NCI-H82 (cell line): ENCODE results near the gene PPP1R37.
A peak's percentile ranks its signal among the peaks of the same experiment; 100 is the strongest.

Experiments used
- DNase-seq: peaks from one replicate; lab custom pipeline; 2025; lab: John Stamatoyannopoulos, UW

Gene PPP1R37, protein sequence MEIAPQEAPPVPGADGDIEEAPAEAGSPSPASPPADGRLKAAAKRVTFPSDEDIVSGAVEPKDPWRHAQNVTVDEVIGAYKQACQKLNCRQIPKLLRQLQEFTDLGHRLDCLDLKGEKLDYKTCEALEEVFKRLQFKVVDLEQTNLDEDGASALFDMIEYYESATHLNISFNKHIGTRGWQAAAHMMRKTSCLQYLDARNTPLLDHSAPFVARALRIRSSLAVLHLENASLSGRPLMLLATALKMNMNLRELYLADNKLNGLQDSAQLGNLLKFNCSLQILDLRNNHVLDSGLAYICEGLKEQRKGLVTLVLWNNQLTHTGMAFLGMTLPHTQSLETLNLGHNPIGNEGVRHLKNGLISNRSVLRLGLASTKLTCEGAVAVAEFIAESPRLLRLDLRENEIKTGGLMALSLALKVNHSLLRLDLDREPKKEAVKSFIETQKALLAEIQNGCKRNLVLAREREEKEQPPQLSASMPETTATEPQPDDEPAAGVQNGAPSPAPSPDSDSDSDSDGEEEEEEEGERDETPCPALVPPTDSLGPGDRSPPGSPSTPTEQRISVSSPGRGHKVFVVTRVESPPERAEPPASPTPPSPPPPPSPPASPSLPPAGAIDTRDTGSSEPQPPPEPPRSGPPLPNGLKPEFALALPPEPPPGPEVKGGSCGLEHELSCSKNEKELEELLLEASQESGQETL

GRCh38 chr19:45092747-45093678 is at the start of gene PPP1R37:
TSS of gene PPP1R37 (plus strand) at chr19:45093179. CDS start at chr19:45093326, 147 bp downstream.
- DNase-seq, result peak; percentile 99

DNA sequence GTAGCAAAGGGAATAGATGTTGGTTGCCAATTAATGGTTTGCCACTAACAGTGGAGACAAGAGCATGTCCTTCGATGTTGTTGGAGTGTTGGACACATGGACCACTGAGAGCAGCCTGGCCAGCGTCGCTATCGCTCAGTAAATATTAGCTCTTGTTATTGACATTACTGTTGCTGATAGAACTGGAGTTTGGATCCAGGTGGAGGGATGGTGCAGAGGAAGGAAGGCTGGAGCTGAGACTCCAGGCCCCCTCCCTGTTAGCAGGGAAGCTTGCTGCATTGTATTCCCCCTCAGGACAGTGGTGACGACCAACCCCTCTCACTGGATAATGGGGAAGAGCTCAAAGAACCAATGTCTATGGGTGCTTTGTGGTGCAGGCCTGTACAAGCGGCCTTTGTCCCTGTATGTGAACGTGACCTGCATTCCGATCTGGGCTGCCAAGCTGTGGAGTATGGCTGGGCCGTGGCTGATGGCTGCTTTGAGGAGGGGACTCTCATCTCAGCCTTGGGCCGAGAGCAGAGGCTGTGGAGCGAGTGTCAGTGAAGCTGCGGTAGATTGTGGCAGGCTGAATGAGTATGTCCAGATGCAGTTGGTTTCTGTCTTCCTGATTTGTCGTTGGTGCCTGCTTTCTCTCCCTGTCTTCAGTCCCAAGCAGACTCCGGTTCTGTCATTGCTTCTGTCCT is 47.2 kb upstream of the PPP1R37 start:
- no peak for DNase-seq

DNA sequence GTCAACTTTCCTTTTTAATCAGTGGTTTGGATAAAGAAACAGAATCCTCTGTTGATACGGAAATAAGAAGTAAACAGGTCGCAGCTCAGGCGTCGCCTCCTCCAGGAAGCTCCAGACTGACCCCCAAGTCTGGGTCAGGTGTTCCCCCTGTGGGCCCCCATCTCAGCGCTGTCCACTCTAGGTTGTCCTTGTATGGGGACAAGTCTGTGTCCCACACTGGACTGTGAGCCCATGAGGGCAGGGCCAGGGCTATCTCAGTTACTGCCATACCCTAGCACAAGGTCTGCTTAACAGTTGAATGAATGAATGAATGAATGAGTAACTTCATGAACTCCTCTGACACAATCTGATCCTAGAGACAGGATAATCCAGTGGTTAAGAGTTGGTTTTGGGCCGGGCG is 46.6 kb upstream of the PPP1R37 start:
- DNase-seq, result no peak

- no peak for DNase-seq
Measured at GRCh38 chr19:45047188-45047797, 45.7 kb upstream of the PPP1R37 start.

DNA sequence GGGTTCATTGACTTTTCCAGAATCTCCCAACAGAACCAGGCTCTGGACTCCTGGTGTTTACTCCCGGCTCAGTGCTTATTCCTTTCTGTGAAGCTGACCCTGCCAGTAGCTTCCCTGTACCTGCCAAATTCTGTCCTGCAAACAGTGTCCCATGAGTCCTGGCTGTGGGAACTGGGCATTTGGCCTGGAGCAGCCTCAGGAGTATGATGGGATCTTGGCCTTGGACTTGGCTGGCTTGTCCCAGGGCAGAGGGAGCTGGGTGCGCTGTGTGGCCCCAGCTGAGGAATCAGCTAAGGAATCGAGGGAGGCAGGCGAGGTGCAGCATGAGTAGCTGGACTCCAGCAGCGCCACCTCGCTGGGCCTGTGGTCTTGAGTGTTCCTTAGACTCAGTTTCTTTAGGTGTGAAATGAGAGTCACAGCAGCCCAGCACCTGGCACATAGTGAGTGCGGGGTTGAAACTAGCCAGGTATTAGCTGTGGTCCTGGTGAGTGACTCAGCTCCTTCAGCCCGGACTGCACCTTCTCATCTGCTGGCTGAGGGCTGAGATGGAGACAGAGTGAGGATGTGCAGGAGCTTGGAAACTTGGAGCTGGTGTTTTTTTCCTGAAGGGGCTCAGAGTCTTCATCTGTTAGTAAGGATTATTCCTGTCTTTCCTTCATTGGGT is 43.8 kb upstream of the PPP1R37 start:
- DNase-seq, result no peak

DNA sequence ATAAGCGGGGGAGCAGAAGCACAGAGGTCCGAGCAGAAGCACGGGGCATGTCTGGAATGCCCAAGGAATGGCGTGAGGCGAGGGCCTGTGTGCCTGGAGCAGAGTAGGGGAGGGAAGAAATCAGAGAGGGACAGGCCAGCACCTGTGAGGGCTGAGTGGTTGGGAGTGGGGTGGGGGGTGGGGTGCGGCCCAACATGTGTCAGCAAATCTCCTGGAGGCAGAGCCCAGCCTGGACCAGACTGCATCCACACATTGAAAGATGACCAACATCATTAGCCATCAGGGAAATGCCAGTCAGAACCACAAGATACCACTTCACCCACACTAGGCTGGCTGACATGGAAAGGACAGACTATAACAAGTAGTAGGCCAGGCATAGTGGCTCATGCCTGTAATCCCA is 42.9 kb upstream of the PPP1R37 start:
- no peak for DNase-seq

GRCh38 chr19:45051929-45052579 is 40.9 kb upstream of the PPP1R37 start:
- DNase-seq, result no peak

DNA sequence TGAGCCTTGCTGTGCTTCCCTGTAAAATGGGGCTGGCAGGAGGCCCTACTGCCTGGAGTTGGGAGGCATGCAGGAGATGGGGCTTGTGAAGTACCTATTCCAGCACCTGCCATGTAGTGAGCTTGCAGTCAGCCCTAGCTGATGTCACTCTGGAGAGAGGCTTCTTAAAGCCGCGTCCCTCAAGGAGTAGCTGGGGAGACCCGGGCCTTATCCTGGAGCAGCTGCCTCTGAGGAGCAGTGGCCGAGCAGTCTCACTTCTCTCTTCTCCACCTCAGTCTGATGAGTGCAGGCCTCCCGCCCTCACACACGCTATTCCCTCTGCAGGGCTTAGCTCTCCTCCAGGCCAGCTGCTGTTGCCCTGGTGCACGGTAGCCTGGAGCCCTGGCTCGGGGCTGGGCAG is 36.1 kb upstream of the PPP1R37 start:
- no peak for DNase-seq

- DNase-seq, result no peak
Measured at GRCh38 chr19:45057444-45057843, 35.5 kb upstream of the PPP1R37 start.

DNA sequence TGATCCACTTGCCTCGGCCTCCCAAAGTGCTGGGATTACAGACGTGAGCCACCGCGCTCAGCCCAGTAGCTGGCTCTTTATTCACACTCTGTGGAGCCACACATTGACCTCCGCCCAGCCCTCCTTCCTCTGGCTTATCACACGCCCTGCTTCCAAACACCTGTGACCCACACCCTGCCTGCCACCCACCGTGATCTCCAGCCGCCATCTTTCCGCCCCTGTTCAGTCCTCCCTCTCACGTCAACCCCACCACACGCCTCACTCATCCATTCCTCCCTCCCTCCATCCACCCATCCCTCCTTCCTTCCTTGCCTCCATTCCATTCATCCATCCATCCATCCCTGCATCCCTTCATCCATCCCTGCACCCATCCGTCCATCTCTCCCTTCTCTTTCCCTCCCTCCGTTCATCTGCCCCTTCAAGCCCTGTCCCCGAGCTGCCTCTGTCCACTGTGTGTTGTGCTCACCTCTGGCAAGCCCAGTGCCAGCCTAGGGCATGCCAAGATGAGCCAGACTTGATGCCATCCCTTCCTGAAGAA is 34.3 kb upstream of the PPP1R37 start:
- no peak for DNase-seq

GRCh38 chr19:45059258-45059965 is 33.6 kb upstream of the PPP1R37 start:
- peak; percentile 90 for DNase-seq

GRCh38 chr19:45061965-45062364 is 31.0 kb upstream of the PPP1R37 start:
- DNase-seq, result no peak

- no peak for DNase-seq
Measured at GRCh38 chr19:45063851-45064801, 28.9 kb upstream of the PPP1R37 start.

DNA sequence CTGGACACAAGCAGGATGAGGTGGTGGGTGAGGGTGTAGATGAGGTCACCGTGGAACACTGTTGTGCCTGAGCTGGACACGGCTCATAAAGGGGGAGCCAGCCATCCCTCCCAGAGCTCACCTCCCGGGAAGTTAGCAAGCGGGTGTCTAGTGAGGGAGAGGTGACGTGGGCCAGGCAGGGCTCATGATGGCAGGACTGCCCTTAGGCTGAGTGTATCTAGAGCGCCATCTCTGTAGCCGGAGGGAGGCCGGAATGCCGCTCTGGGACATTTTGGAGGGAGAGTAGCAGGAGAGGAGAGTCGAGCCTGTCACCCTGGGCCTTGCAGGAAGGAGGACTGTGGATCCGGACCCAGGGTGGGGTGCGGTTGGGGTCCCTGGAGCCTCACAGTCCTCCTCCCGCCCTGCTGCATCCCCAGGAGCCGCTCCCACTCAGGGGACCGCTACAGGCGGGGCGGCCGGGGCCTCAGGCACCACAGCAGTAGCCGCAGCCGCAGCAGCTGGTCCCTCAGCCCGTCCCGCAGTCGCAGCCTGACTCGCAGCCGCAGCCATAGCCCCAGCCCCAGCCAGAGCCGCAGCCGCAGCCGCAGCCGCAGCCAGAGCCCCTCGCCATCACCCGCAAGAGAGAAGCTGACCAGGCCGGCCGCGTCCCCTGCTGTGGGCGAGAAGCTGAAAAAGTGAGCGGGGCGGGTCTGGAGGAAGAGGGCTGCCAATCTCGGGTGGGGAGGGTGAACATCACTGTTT is 25.9 kb upstream of the PPP1R37 start:
- no peak for DNase-seq

DNA sequence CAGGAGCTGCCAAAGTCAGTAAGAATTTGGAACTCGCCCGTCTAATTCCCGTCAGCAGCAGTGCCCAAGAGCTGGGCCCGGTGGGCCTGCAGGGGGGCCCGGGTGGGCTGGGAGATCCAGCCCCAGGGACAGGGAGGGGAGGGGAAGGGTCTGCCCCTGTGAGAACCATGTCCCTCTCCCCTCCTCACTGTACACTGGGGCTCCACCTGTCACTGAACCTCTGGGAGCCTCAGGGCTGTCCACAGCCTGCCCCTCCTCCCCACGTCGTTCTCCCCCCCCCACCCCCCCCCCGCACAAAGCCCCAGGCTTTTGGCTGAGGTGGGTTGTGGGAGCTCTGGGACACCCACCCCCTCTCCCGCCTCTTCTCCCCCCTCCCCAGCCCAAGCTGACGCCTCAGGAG is 24.9 kb upstream of the PPP1R37 start:
- DNase-seq, result no peak

DNA sequence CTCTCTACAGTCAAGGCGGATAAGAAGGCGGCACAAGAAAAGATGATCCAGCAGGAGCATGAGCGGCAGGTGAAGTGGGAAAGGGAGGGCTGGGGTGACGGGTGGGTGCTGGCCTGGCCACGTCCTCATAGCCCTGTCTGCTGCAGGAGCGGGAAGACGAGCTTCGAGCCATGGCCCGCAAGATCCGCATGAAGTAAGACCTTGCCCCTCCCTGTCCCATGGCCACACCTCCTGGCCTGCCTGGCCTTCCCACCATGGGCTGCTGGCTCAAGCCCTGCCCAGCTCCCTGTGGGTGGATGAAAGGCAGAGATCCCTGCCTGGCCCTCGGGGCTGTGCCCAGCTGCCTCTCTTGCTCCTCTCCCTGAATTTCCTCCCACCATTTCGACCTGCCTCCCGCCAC is 23.9 kb upstream of the PPP1R37 start:
- peak; percentile 39 for DNase-seq

- no peak for DNase-seq
Measured at GRCh38 chr19:45070214-45070613, 22.8 kb upstream of the PPP1R37 start.
